Ovary (tissue), 9 donors: ENCODE data around the gene KRT222. TPM values are rescaled to one million over a fixed set of nuclear protein-coding genes. Genes with fewer than 3 reads are reported as not detected.

ENCODE experiments used
- DNase-seq, 5 donors: peaks; one replicate each; pipeline ENCODE4 v3.0.0-alpha.2; 2019 to 2020
- H3K27ac ChIP-seq, 2 donors: fragments of 200-600 bp; one replicate each; pipeline versions ENCODE4 v1.5.1 to v1.8.0; 2019 to 2022
- H3K27me3 ChIP-seq: fragments of 200-600 bp; one replicate; pipeline ENCODE4 v1.8.0; 2022
- H3K36me3 ChIP-seq: fragments of 200-600 bp; sonication (generic); one replicate; pipeline ENCODE4 v1.5.1; 2019
- H3K4me1 ChIP-seq: one replicate; pipeline ENCODE4 v1.8.1; 2013; ENCODE audit warnings: mild to moderate bottlenecking, moderate library complexity; ENCODE audit not compliant: insufficient read depth
- H3K4me3 ChIP-seq: fragments of 200-600 bp; sonication (generic); one replicate; pipeline ENCODE4 v1.5.1; 2017
- H3K9me3 ChIP-seq, 2 donors: fragments of 200-600 bp in 1 of 2; sonication (generic) in 1 of 2; one replicate each; pipeline versions ENCODE4 v1.5.1 to v1.8.1; 2013 to 2019; ENCODE audit warnings: mild to moderate bottlenecking in 1 of 2, moderate library complexity in 1 of 2
- EP300 ChIP-seq: sonication (generic); formaldehyde crosslinking; IDR thresholded peaks from one replicate; pipeline ENCODE4 v1.6.1; 2017; ENCODE audit warnings: antibody characterized with exemption
- POLR2A ChIP-seq: fragments of 450-650 bp; IDR thresholded peaks from one replicate; pipeline ENCODE4 v1.6.1; 2017; ENCODE audit warnings: antibody characterized with exemption, mild to moderate bottlenecking, moderate library complexity
- WGBS, 3 donors: extraction: QIAGEN DNeasy Blood & Tissue Kit in 1 of 3; methylation state at CpG; one replicate each; pipeline versions ENCODE4 v1.1.5 to v1.1.7; 2013 to 2017; 5-methylcytosine and 5-hydroxymethylcytosine counted together
- intact Hi-C, 4 donors: fragments of 100-400 bp; cut with DNase I; formaldehyde crosslinking; loops; one replicate each; pipeline versions ENCODE4 v1.11.0 to v1.15.1; 2022 to 2023
- polyA plus RNA-seq, 2 donors: library from polyadenylated mRNA; stranded (reverse); fragments of 200-250 nt in 1 of 2; fragments of 350-450 nt in 1 of 2; fragmentation: Illumina TruSeq in 1 of 2; extraction: RNeasy Lipid Tissue Mini Kit (QIAGEN cat#74804) in 1 of 2; gene quantifications; one replicate each; pipeline ENCODE4 v1.2.3, GENCODE V29; 2013 to 2014
- total RNA-seq, 7 donors: library from RNA; depleted of rRNA in 2 of 7; stranded (reverse); fragments of >200 nt in 2 of 7; fragmentation: NEBNext Ultra II Directional in 3 of 7; extraction: Animal tissue kit (Norgen Biotek cat#: 25700) in 3 of 7; gene quantifications; one replicate each; pipeline versions ENCODE4 v1.1.0 to v1.2.4, GENCODE V29; 2016 to 2023
- TF ChIP-seq, protein P1 (sequence below), 3 donors: fragments of 450-650 bp in 2 of 3; fragments of 200-600 bp in 1 of 3; IDR thresholded peaks; one replicate each; pipeline versions ENCODE4 v1.5.1 to v1.8.0; 2016 to 2022; ENCODE audit warnings: antibody characterized with exemption in 3 of 3, mild to moderate bottlenecking in 1 of 3
- donor health status: DM: no; HTN: no; CAD: no; lungs with moderate emphysema.
- donor health status: DM: no; HTN: no; CAD: no.
- donor health status: Bipolar disorder and iron deficiency.
- donor health status: DM: yes; HTN: yes; CAD: no.
- donor health status: DM: no; HTN: no; CAD: no.
- donor health status: DM: yes; HTN: yes; CAD: no.

The KRT222 gene
- total and polyA plus RNA-seq, 9 donors = 0.10 to 1.6 (median 0.39) TPM; not detected in 3

DNA sequence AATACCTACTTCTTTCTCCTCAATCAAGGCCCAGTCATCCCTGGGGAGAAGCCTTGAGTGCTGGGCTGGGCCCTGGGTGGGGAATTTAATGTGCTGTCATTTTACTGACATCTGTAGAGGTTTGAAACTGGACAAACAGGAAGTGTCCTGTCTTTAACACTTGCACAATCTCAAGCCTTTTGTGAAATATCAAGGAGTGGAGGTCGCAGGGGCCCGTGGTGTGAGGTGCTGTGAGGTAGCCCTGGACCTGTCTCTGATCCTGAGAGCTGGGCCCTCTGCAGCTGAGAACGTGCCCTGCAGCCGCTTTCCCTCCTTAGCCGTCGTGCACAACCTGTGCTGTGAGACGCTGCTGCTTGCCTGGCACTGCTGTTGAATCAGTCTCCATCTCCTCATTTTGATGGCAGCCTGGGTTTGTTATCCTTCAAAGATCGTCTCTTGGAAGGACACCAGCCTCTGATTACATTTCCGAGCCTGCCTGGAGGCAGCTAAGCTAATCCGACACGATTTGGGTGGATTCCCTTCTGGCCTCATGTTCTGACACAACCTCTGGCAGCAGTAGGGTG lies 47.2 kb downstream of the KRT222 start:
- TF ChIP-seq POLR2A (no peak), EP300 (no peak)
- TF ChIP-seq, protein P1, sequence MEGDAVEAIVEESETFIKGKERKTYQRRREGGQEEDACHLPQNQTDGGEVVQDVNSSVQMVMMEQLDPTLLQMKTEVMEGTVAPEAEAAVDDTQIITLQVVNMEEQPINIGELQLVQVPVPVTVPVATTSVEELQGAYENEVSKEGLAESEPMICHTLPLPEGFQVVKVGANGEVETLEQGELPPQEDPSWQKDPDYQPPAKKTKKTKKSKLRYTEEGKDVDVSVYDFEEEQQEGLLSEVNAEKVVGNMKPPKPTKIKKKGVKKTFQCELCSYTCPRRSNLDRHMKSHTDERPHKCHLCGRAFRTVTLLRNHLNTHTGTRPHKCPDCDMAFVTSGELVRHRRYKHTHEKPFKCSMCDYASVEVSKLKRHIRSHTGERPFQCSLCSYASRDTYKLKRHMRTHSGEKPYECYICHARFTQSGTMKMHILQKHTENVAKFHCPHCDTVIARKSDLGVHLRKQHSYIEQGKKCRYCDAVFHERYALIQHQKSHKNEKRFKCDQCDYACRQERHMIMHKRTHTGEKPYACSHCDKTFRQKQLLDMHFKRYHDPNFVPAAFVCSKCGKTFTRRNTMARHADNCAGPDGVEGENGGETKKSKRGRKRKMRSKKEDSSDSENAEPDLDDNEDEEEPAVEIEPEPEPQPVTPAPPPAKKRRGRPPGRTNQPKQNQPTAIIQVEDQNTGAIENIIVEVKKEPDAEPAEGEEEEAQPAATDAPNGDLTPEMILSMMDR (IDR thresholded peaks at IDR 0.05) = no peak
- H3K4me3 ChIP-seq = no peak overlapping the region
- intact Hi-C loops = loop anchor here in 1 of 4 donors (5.0 kb wide), 1 partner anchor 175 kb away; no protein-coding TSS in a partner anchor
- H3K4me1 ChIP-seq = peaks cover 11% of the 10 kb centered on the region
- H3K36me3 ChIP-seq = no peaks in the 10 kb centered on the region
- H3K9me3 ChIP-seq = no peaks in the 10 kb centered on the region
- WGBS, 3 donors = 66 to 81% (median 78%) methylated on average over 11 of the region's 11 CpGs
- H3K27me3 ChIP-seq = no peaks in the 10 kb centered on the region
- no peak overlapping the region for H3K27ac ChIP-seq
- no peak for DNase-seq

DNA sequence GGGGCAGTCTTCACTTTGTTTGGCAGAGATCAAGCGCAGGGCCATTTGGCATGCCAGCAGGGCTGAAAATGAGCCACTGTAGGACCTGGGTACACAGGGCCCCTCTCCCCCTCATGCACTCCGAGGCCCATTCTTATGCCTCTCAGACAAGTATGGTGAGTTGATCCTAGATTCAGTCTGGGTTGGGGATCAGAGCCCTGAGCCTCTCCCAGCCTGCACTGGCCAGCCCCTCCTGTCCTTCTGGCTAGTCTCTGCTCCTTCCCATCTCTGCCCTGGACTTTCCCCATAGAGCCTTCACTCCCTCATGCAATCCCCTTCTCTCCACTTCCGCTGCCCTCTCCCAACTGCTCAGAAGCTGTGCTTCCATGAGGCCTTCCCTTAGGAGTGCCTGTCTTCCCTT lies 48.4 kb downstream of the KRT222 start:
- no peaks in the 10 kb centered on the region for H3K27me3 ChIP-seq
- intact Hi-C loops = loop anchor here in 1 of 4 donors (5.0 kb wide), 1 partner anchor 176 kb away; no protein-coding TSS in a partner anchor
- no peaks in the 10 kb centered on the region for H3K9me3 ChIP-seq
- H3K36me3 ChIP-seq = no peaks in the 10 kb centered on the region
- no peak overlapping the region for H3K27ac ChIP-seq
- H3K4me1 ChIP-seq = peaks cover 11% of the 10 kb centered on the region
- no peak for DNase-seq
- H3K4me3 ChIP-seq = no peak overlapping the region
- 82 to 92% (median 85%) methylated on average over 3 of the region's 3 CpGs for WGBS, 3 donors
- TF ChIP-seq POLR2A (no peak), EP300 (no peak)
- TF ChIP-seq, protein P1 (IDR thresholded peaks at IDR 0.05) = no peak

GRCh38 chr17:40615841-40616476 lies 49.0 kb downstream of the KRT222 start:
- intact Hi-C loops = loop anchor here in 1 of 4 donors (5.0 kb wide), 1 partner anchor 176 kb away; no protein-coding TSS in a partner anchor
- peak in 1 of 5 donors; percentile 53 for DNase-seq
- no peak for TF ChIP-seq EP300
- H3K9me3 ChIP-seq = no peaks in the 10 kb centered on the region
- peaks cover 9% of the 10 kb centered on the region for H3K4me1 ChIP-seq
- no peaks in the 10 kb centered on the region for H3K27me3 ChIP-seq
- 51 to 60% (median 58%) methylated on average over 10 of the region's 10 CpGs for WGBS, 3 donors
- H3K4me3 ChIP-seq = no peak overlapping the region
- no peaks in the 10 kb centered on the region for H3K36me3 ChIP-seq
- H3K27ac ChIP-seq = no peak overlapping the region

DNA sequence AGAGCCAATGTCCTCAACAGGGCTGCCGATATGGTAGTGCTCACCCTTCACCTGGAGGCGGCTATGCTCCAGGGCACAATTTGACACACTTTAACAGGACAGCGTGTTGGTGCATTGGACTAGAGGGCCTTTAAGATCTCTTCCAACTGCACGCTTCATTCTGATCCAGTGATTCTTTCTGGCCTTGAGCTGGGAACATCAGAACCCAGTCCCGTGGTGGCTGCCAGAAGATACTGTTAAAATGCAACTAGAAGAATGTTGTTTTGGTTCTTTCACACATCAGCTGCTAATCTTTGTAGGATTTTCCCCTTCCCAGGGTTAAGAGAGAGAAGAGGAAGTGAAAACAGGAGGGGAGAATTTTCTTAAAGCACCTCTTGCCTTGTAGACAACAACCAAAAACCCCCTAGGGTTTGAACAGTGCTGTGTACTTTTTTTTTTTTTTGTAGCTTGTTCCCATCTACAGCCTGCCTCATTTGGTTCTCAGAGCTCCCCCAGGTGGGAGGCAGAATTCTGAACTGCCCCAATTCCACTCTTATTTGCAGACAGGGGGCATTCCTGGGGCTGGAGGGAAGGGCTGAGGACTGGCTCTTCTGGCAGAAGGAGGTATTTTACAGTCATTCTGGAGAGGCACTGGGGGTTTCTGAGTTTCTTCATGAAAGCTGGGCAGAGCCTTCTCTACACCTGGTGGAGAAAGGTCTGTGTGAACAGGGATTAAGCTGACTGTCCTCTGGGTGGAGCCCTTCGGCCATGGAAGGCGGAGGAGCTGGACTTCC lies 49.7 kb downstream of the KRT222 start:
- Histone ChIP-seq H3K4me1 (peaks cover 9% of the 10 kb centered on the region), H3K36me3 (no peaks in the 10 kb centered on the region), H3K4me3 (no peak overlapping the region), H3K9me3 (no peaks in the 10 kb centered on the region), H3K27me3 (no peaks in the 10 kb centered on the region), H3K27ac (no peak overlapping the region)
- WGBS, 3 donors = 19 to 29% (median 21%) methylated on average over 7 of the region's 7 CpGs
- peak in 4 of 5 donors; percentile 45 to 72 (median 60) for DNase-seq
- intact Hi-C loops = loop anchor here in 1 of 4 donors (5.0 kb wide), 1 partner anchor 177 kb away; no protein-coding TSS in a partner anchor
- TF ChIP-seq, protein P1 (IDR thresholded peaks at IDR 0.05) = peak in 2 of 3 donors; percentile 31 to 33
- TF ChIP-seq POLR2A = no peak
